MM.1S (cell line): Measurements from ENCODE around the gene SUSD2.

Source experiments
- CTCF ChIP-seq: fragments of 300-600 bp; sonication (generic); IDR thresholded peaks from 2 replicates; pipeline ENCODE4 v1.5.1; 2016; ENCODE audit warnings: antibody characterized with exemption, low read length, mixed read lengths
- EZH2 ChIP-seq: fragments of 300-600 bp; sonication (generic); optimal IDR thresholded peaks from 2 replicates; pipeline ENCODE3; 2017; ENCODE audit warnings: low read depth, mild to moderate bottlenecking, antibody characterized with exemption, low read length, mixed read lengths

DNA sequence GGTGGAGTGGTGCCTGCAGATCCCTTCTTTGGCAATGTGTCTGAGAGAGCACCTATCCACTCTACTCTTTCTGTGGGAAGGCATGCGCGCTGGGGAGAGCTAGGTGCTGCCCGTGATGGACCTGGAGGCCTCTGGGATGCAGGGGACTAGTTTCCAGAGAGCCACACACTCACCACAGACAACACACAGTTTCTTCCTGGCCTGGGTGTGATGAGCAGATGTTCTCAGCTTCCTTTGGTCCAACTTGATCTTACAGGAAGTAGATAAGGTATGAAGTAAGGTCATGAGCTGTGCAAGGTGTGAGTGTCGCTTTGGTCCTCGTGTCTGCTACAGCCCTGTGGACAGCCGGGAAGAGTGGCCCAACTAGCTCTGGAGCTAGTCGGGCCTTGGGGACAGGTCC lies 27.3 kb upstream of the SUSD2 start:
- no peak for TF ChIP-seq CTCF
- no peak for TF ChIP-seq EZH2
